Stimulated activated CD8-positive, alpha-beta memory T cell treated with anti-CD3 and anti-CD28 coated beads, Interleukin-15, amount 100 ng/mL, for 1 hour (primary cell): ENCODE measurements around the gene WDR83.
"Not testable (repeated sequence)": the region's sequence is repeated elsewhere in the genome, so short reads cannot be mapped to it uniquely, and the experiment has no call there.

Experiments
- DNase-seq: peaks from one replicate; pipeline ENCODE4 v3.0.0-alpha.2; 2020; ENCODE audit warnings: low read depth

WDR83 gene

GRCh38 chr19:12687496-12688196 lies 21.0 kb downstream of the WDR83 start, which contains the start of gene GNG14:
Gene GNG14 (plus strand): TSS chr19:12687998. CDS start chr19:12688049, 51 bp downstream.
- no peak for DNase-seq

GRCh38 chr19:12689012-12689411 lies 22.4 kb downstream of the WDR83 start:
- DNase-seq = no peak

GRCh38 chr19:12689581-12690216 lies 23.1 kb downstream of the WDR83 start:
- DNase-seq = no peak

- no peak for DNase-seq
Measured at GRCh38 chr19:12692960-12693359, 26.4 kb downstream of the WDR83 start.

GRCh38 chr19:12694641-12695040 lies 28.0 kb downstream of the WDR83 start:
- DNase-seq = no peak

- no peak for DNase-seq
Measured at GRCh38 chr19:12695096-12695495, 28.5 kb downstream of the WDR83 start.

- DNase-seq = no peak
Measured at GRCh38 chr19:12695514-12695913, 28.9 kb downstream of the WDR83 start.

GRCh38 chr19:12695997-12696365 lies 29.4 kb downstream of the WDR83 start:
- no peak for DNase-seq

- DNase-seq = peak; percentile 99
Measured at GRCh38 chr19:12696366-12697335, 30.0 kb downstream of the WDR83 start, which contains the start of gene FBXW9. Gene FBXW9 (minus strand): TSS chr19:12696631. CDS start chr19:12696581, 50 bp downstream.

GRCh38 chr19:12697425-12697824 lies 30.8 kb downstream of the WDR83 start:
- DNase-seq = not testable (repeated sequence)

- no peak for DNase-seq
Measured at GRCh38 chr19:12698138-12698537, 31.5 kb downstream of the WDR83 start.

- DNase-seq = no peak
Measured at GRCh38 chr19:12701596-12702282, 35.1 kb downstream of the WDR83 start.

- DNase-seq = no peak
Measured at GRCh38 chr19:12703046-12703445, 36.4 kb downstream of the WDR83 start.

- no peak for DNase-seq
Measured at GRCh38 chr19:12705169-12705568, 38.6 kb downstream of the WDR83 start.

- DNase-seq = no peak
Measured at GRCh38 chr19:12705654-12706331, 39.2 kb downstream of the WDR83 start.

GRCh38 chr19:12706332-12706718 lies 39.7 kb downstream of the WDR83 start:
- no peak for DNase-seq

GRCh38 chr19:12708641-12709040 lies 42.0 kb downstream of the WDR83 start:
- DNase-seq = no peak

GRCh38 chr19:12711187-12711586 lies 44.6 kb downstream of the WDR83 start:
- no peak for DNase-seq

GRCh38 chr19:12712077-12712476 lies 45.5 kb downstream of the WDR83 start:
- DNase-seq = not testable (repeated sequence)

- not testable (repeated sequence) for DNase-seq
Measured at GRCh38 chr19:12713304-12713703, 46.7 kb downstream of the WDR83 start.

- DNase-seq = no peak
Measured at GRCh38 chr19:12715102-12715501, 48.5 kb downstream of the WDR83 start.
